Astrocyte (in vitro differentiated cells and primary cell): ENCODE measurements around the gene SPOCK1. TPM values are rescaled to one million over a fixed set of nuclear protein-coding genes. Genes with fewer than 3 reads are reported as not detected.
A peak's percentile ranks its signal among the peaks of the same experiment; 100 is the strongest.

ENCODE experiments used
- DNase-seq: peaks from one replicate; pipeline ENCODE4 v3.0.0-alpha.2; 2010; ENCODE audit warnings: low read depth
- FAIRE-seq: peaks from 2 replicates; lab custom pipeline; 2011; peaks lifted over from hg19 to GRCh38; lab: Jason Lieb, UNC
- H2AFZ ChIP-seq: 2 replicates; pipeline ENCODE4 v1.6.0; 2012; ENCODE audit warnings: low read depth, low read length, inconsistent platforms
- H3K27ac ChIP-seq: 2 replicates; pipeline ENCODE4 v1.5.1; 2011; ENCODE audit warnings: low read depth, low read length, inconsistent platforms
- H3K27me3 ChIP-seq: 2 replicates; pipeline ENCODE4 v1.6.0; 2011; ENCODE audit warnings: low read length, inconsistent platforms; ENCODE audit not compliant: insufficient read depth
- H3K36me3 ChIP-seq: 2 replicates; pipeline ENCODE4 v1.5.1; 2011; ENCODE audit warnings: low read length, inconsistent platforms; ENCODE audit not compliant: insufficient read depth
- H3K4me1 ChIP-seq: 2 replicates; pipeline ENCODE4 v1.5.1; 2011; ENCODE audit warnings: low read length, inconsistent platforms; ENCODE audit not compliant: insufficient read depth
- H3K4me2 ChIP-seq: 2 replicates; pipeline ENCODE4 v1.6.0; 2012; ENCODE audit warnings: low read length, inconsistent platforms
- H3K4me3 ChIP-seq: 2 replicates; pipeline ENCODE4 v1.5.1; 2011; ENCODE audit warnings: low read depth, mild to moderate bottlenecking, low read length, inconsistent platforms; ENCODE audit not compliant: insufficient read depth
- H3K79me2 ChIP-seq: 2 replicates; pipeline ENCODE4 v1.6.0; 2012; ENCODE audit warnings: mild to moderate bottlenecking, low read length, inconsistent platforms; ENCODE audit not compliant: insufficient read depth
- H3K9ac ChIP-seq: 2 replicates; pipeline ENCODE4 v1.6.0; 2012; ENCODE audit warnings: mild to moderate bottlenecking, low read length, inconsistent platforms
- H3K9me3 ChIP-seq: 2 replicates; pipeline ENCODE4 v1.5.1; 2012; ENCODE audit warnings: low read depth, mild to moderate bottlenecking, low read length, inconsistent platforms; ENCODE audit not compliant: insufficient read depth
- H4K20me1 ChIP-seq: 2 replicates; pipeline ENCODE4 v1.6.0; 2012; ENCODE audit warnings: low read length, inconsistent platforms; ENCODE audit not compliant: insufficient read depth
- H3K27ac Mint-ChIP-seq: one replicate; pipeline ENCODE4 v1.8.0; 2021; ENCODE audit warnings: mild to moderate bottlenecking, mixed read lengths; ENCODE audit not compliant: unreplicated experiment
- H3K27me3 Mint-ChIP-seq: one replicate; pipeline ENCODE4 v1.8.0; 2021; ENCODE audit warnings: low read depth, mixed read lengths; ENCODE audit not compliant: unreplicated experiment
- H3K36me3 Mint-ChIP-seq: one replicate; pipeline ENCODE4 v1.8.0; 2021; ENCODE audit warnings: low read depth, mixed read lengths; ENCODE audit not compliant: unreplicated experiment
- H3K4me1 Mint-ChIP-seq: one replicate; pipeline ENCODE4 v1.8.0; 2021; ENCODE audit warnings: low read depth, mixed read lengths; ENCODE audit not compliant: unreplicated experiment
- H3K4me3 Mint-ChIP-seq: one replicate; pipeline ENCODE4 v1.8.0; 2021; ENCODE audit warnings: mild to moderate bottlenecking, moderate library complexity, mixed read lengths; ENCODE audit not compliant: unreplicated experiment
- H3K9me3 Mint-ChIP-seq: one replicate; pipeline ENCODE4 v1.8.0; 2021; ENCODE audit warnings: mild to moderate bottlenecking, mixed read lengths; ENCODE audit not compliant: unreplicated experiment
- EZH2 ChIP-seq: IDR thresholded peaks from 2 replicates; pipeline ENCODE4 v1.6.1; 2012; ENCODE audit warnings: mild to moderate bottlenecking, low read length, inconsistent platforms; ENCODE audit not compliant: insufficient read depth
- total RNA-seq: library from RNA; stranded (reverse); gene quantifications from 2 replicates; pipeline ENCODE4 v1.2.1, GENCODE V29; 2021
- TF ChIP-seq, protein P1 (sequence below): IDR thresholded peaks from 2 replicates; pipeline ENCODE4 v1.5.1; 2011; ENCODE audit warnings: low read depth, mild to moderate bottlenecking, inconsistent platforms, low read length, moderate library complexity; ENCODE audit not compliant: insufficient read depth

The SPOCK1 gene
- total RNA-seq, 1 donor from 2014 or later, result 53.5 TPM

GRCh38 chr5:137492331-137492730 is 6.8 kb downstream of the SPOCK1 start:
- Histone ChIP-seq H4K20me1 (peaks cover 2% of the 10 kb centered on the region), H3K4me2 (peak overlapping the region; percentile 36), H2AFZ (no peak overlapping the region), H3K27me3 (no peaks in the 10 kb centered on the region), H3K79me2 (peaks cover 81% of the 10 kb centered on the region), H3K9ac (peak overlapping the region; percentile 19), H3K4me1 (peaks cover 36% of the 10 kb centered on the region), H3K36me3 (no peaks in the 10 kb centered on the region), H3K4me3 (no peak overlapping the region), H3K27ac (peak overlapping the region; percentile 73), H3K9me3 (no peaks in the 10 kb centered on the region)
- DNase-seq (peak; percentile 98), FAIRE-seq (no peak)
- H3K27me3 Mint-ChIP-seq, result peaks cover 17% of the 10 kb centered on the region
- no peak overlapping the region for H3K4me3 Mint-ChIP-seq
- no peaks in the 10 kb centered on the region for H3K9me3 Mint-ChIP-seq
- H3K27ac Mint-ChIP-seq, result no peak overlapping the region
- H3K36me3 Mint-ChIP-seq, result no peaks in the 10 kb centered on the region
- TF ChIP-seq EZH2, result no peak
- TF ChIP-seq, protein P1, sequence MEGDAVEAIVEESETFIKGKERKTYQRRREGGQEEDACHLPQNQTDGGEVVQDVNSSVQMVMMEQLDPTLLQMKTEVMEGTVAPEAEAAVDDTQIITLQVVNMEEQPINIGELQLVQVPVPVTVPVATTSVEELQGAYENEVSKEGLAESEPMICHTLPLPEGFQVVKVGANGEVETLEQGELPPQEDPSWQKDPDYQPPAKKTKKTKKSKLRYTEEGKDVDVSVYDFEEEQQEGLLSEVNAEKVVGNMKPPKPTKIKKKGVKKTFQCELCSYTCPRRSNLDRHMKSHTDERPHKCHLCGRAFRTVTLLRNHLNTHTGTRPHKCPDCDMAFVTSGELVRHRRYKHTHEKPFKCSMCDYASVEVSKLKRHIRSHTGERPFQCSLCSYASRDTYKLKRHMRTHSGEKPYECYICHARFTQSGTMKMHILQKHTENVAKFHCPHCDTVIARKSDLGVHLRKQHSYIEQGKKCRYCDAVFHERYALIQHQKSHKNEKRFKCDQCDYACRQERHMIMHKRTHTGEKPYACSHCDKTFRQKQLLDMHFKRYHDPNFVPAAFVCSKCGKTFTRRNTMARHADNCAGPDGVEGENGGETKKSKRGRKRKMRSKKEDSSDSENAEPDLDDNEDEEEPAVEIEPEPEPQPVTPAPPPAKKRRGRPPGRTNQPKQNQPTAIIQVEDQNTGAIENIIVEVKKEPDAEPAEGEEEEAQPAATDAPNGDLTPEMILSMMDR, result no peak
- H3K4me1 Mint-ChIP-seq, result peaks cover 4% of the 10 kb centered on the region

DNA sequence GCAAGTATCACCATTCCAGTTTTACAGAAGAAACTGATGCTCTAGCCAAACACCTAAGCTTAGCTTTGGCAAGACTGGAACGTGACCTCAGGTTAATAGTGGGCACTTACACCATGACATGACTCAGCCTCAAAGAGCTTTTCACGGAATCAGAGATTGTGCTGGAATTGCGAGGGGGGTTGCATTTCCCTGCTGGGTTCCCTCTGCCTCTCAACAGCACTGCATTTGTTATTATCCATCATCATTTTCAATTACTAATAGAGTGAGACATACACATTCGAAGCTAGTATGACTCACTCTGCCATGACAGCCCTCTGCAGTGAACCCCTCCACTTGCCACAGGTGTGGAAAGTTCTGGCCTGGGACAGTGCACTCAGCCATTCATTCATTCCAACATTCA is 8.0 kb downstream of the SPOCK1 start:
- no peak overlapping the region for H3K27ac Mint-ChIP-seq
- no peaks in the 10 kb centered on the region for H3K9me3 Mint-ChIP-seq
- H3K4me3 ChIP-seq, result no peak overlapping the region
- FAIRE-seq, result no peak
- no peak overlapping the region for H2AFZ ChIP-seq
- no peaks in the 10 kb centered on the region for H3K36me3 ChIP-seq
- peak overlapping the region; percentile 19 for H3K4me2 ChIP-seq
- no peak overlapping the region for H3K4me3 Mint-ChIP-seq
- no peaks in the 10 kb centered on the region for H3K27me3 ChIP-seq
- DNase-seq, result peak; percentile 85
- peaks cover 72% of the 10 kb centered on the region for H3K79me2 ChIP-seq
- peak overlapping the region; percentile 73 for H3K27ac ChIP-seq
- H3K4me1 Mint-ChIP-seq, result peaks cover 4% of the 10 kb centered on the region
- no peaks in the 10 kb centered on the region for H4K20me1 ChIP-seq
- no peaks in the 10 kb centered on the region for H3K9me3 ChIP-seq
- H3K27me3 Mint-ChIP-seq, result peaks cover 8% of the 10 kb centered on the region
- peaks cover 47% of the 10 kb centered on the region for H3K4me1 ChIP-seq
- no peaks in the 10 kb centered on the region for H3K36me3 Mint-ChIP-seq
- H3K9ac ChIP-seq, result no peak overlapping the region
- TF ChIP-seq, protein P1, result no peak
- TF ChIP-seq EZH2, result no peak

DNA sequence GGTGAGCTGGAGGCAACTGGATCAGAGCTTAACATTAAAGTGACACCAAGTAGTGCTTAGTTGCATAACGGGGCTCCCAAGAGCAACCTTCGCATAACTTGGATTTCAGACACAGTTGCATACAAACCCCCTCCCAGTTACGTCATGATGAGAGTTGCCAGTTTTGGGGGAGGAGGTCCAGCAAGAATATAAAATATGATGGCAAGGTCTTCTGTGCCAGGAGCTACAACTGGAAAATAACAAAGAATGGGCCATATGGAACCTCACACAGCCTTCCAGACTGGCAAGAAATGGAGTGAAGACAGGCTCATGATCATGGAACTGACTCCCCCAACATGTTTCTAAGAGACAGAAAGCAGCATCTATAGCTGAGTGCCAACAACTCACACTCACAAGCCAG is 8.5 kb downstream of the SPOCK1 start:
- Mint-ChIP-seq H3K9me3 (no peaks in the 10 kb centered on the region), H3K4me3 (no peak overlapping the region), H3K27ac (no peak overlapping the region), H3K36me3 (no peaks in the 10 kb centered on the region), H3K4me1 (peaks cover 4% of the 10 kb centered on the region), H3K27me3 (peaks cover 8% of the 10 kb centered on the region)
- no peaks in the 10 kb centered on the region for H3K36me3 ChIP-seq
- H2AFZ ChIP-seq, result no peak overlapping the region
- peak overlapping the region; percentile 21 for H3K27ac ChIP-seq
- no peaks in the 10 kb centered on the region for H4K20me1 ChIP-seq
- H3K4me2 ChIP-seq, result peak overlapping the region; percentile 19
- no peak overlapping the region for H3K9ac ChIP-seq
- DNase-seq (no peak), FAIRE-seq (no peak)
- H3K4me1 ChIP-seq, result peaks cover 51% of the 10 kb centered on the region
- no peaks in the 10 kb centered on the region for H3K9me3 ChIP-seq
- peaks cover 72% of the 10 kb centered on the region for H3K79me2 ChIP-seq
- H3K27me3 ChIP-seq, result no peaks in the 10 kb centered on the region
- no peak overlapping the region for H3K4me3 ChIP-seq
- TF ChIP-seq EZH2, result no peak
- TF ChIP-seq, protein P1, result no peak
